ACC112 (cell line): ENCODE results near the gene MAP3K2.

ENCODE experiments used
- H2AFZ ChIP-seq: fragments of 200-600 bp; sonication (generic); one replicate; pipeline ENCODE4 v1.6.0; 2017; ENCODE audit warnings: antibody characterized with exemption, low read length; ENCODE audit not compliant: unreplicated experiment
- H3K27ac ChIP-seq: fragments of 200-600 bp; sonication (generic); 2 replicates; pipeline ENCODE4 v1.5.1; 2014; ENCODE audit warnings: low read depth, mild to moderate bottlenecking, antibody characterized with exemption, low read length, moderate library complexity
- H3K27me3 ChIP-seq: fragments of 200-600 bp; sonication (generic); 2 replicates; pipeline ENCODE4 v1.6.1; 2014; ENCODE audit warnings: mild to moderate bottlenecking, antibody characterized with exemption, low read length, moderate library complexity, mixed read lengths; ENCODE audit not compliant: insufficient read depth
- H3K36me3 ChIP-seq: fragments of 200-600 bp; sonication (generic); 2 replicates; pipeline ENCODE4 v1.6.1; 2016; ENCODE audit warnings: mild to moderate bottlenecking, antibody characterized with exemption, low read length, moderate library complexity, mixed read lengths; ENCODE audit not compliant: insufficient read depth
- H3K4me1 ChIP-seq: fragments of 200-600 bp; sonication (generic); one replicate; pipeline ENCODE4 v1.6.1; 2016; ENCODE audit warnings: low read length, mixed read lengths; ENCODE audit not compliant: insufficient read depth, unreplicated experiment, control insufficient read depth
- H3K4me3 ChIP-seq: fragments of 200-600 bp; sonication (generic); 2 replicates; pipeline ENCODE4 v1.5.1; 2014; ENCODE audit warnings: mild to moderate bottlenecking, low read depth, low read length
- H3K79me2 ChIP-seq: fragments of 200-600 bp; sonication (generic); one replicate; pipeline ENCODE4 v1.6.0; 2016; ENCODE audit warnings: low read length; ENCODE audit not compliant: control insufficient read depth, unreplicated experiment, insufficient read depth

MAP3K2 gene

DNA sequence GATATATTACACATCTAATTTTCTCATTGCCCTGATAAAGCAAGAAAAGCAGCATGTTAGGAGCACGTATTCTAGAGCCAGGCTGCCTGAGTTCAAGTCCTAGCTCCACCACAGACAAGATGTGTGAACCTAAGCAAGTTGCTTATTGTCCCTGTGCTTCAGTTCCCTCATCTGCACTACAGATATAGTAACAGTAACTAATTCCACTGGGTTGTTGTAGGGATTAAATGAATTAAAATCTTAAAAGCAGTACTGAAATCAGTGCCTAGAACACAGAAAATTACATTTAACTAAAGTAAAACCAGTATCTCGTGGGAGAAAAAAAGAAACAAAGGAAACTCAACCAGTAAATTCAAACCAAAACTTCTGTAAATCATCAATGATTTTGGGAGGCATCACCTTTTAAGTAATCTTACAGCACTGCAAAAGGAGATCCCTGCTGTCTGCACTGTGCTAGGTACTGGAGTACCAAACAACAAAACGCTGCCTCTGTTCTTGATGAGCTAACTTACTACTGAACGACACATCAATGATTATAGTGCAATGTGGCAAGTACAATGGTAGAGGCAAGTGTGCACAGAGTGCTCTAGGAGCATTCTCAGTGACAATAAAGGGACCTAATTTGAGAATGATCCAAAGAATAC, 7.9 kb downstream of the MAP3K2 start:
- no peaks in the 10 kb centered on the region for H3K27me3 ChIP-seq
- no peak overlapping the region for H3K4me3 ChIP-seq
- peaks cover 6% of the 10 kb centered on the region for H3K36me3 ChIP-seq
- peaks cover 17% of the 10 kb centered on the region for H3K4me1 ChIP-seq
- peaks cover 90% of the 10 kb centered on the region for H3K79me2 ChIP-seq
- H2AFZ ChIP-seq, result no peak overlapping the region
- H3K27ac ChIP-seq, result no peak overlapping the region

DNA sequence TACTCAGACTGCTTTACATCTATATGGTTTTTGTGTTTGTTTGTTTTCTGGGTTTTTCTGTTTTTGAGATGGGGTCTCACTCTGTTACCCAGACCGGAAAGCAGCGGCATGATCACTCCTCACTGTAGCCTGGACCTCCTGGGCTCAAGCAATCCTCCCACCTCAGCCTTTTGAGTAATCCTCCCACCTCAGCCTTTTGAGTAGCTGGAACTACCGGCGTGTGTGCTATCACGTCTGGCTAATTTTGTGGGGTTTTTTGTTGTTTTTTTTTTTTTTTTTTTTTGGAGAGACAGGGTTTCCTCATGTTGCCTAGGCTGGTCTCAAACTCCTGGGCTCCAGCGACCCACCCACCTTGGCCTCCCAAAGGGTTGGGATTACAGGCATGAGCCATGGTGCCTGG, 9.1 kb downstream of the MAP3K2 start:
- Histone ChIP-seq H3K4me1 (peaks cover 10% of the 10 kb centered on the region), H3K36me3 (peaks cover 6% of the 10 kb centered on the region), H3K4me3 (no peak overlapping the region), H3K27me3 (no peaks in the 10 kb centered on the region), H3K79me2 (peaks cover 92% of the 10 kb centered on the region), H3K27ac (no peak overlapping the region), H2AFZ (no peak overlapping the region)

DNA sequence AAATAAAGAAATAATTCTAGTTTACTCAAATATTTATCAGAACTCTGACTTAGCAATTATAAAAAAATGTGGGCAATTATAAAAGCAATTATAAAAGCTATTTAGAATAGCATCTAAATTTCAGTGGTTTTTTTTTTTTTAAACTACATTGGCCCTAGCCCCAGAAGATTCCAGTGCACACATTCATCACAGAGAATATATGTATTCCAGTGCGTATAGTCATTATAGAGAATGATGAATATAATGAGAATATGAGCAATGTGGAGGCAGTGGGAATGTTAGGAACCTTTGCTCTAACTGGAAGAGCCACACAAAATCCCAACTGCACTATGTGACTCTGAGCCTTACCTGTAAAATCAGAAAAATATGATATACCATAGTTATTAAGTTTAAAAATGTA, 10.5 kb downstream of the MAP3K2 start:
- H3K79me2 ChIP-seq, result peaks cover 91% of the 10 kb centered on the region
- peaks cover 10% of the 10 kb centered on the region for H3K4me1 ChIP-seq
- no peak overlapping the region for H3K4me3 ChIP-seq
- no peak overlapping the region for H3K27ac ChIP-seq
- H2AFZ ChIP-seq, result no peak overlapping the region
- no peaks in the 10 kb centered on the region for H3K27me3 ChIP-seq
- peaks cover 6% of the 10 kb centered on the region for H3K36me3 ChIP-seq

DNA sequence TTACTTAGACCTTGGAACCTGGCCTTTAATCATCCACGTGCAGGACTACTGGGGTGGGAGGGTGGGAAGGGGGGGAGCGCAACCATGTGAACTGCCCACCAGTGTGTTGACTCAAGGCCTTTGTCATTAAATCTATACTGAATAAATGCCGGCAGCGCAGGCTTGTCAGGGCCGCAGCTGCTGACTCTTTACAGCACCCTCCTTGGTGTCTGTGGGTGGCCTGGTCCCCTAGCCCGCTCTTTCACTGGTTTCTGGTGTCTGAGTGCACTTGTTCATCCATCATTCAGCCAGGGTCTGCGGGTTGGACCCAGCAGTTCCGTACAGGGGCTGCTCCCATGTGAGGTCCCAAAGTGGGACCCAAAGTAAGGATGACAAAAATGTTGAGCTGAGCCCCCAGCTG, 11.5 kb downstream of the MAP3K2 start:
- H3K4me3 ChIP-seq, result no peak overlapping the region
- peaks cover 6% of the 10 kb centered on the region for H3K36me3 ChIP-seq
- H3K27ac ChIP-seq, result no peak overlapping the region
- peaks cover 91% of the 10 kb centered on the region for H3K79me2 ChIP-seq
- H3K27me3 ChIP-seq, result no peaks in the 10 kb centered on the region
- H2AFZ ChIP-seq, result no peak overlapping the region
- H3K4me1 ChIP-seq, result peaks cover under 1% of the 10 kb centered on the region

DNA sequence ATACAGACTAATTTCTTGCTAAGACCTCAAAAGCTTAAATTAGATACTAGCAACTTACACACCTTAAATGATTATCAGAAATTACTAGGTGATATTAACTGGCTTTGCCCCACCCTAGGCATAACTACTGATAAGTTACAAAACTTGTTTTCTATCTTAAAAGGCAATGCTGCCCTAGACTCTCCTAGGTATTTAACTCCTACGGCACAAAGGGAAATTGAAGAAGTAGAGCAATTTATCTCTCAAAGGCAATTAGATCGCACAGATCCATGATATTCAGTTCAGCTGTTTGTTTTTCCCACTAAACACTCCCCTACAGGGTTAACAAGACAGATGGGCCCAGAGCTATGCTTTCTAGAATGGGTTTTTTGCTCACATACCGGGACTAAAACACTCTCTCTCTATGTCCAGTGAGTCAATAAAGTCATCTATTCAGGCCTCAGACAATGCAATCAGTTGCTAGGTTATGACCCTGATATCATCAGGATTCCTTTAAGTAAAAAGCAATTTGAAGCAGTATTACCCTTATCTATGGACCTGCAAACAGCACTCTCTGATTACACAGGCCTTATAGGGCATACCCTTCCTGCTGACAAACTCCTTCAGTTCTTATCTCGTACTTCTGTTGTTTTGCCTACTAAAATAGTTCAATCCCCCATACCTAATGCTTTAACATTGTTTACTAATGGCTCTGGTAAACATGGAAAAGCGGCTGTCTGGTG, 14.3 kb downstream of the MAP3K2 start:
- H3K27ac ChIP-seq, result no peak overlapping the region
- H3K27me3 ChIP-seq, result no peaks in the 10 kb centered on the region
- H2AFZ ChIP-seq, result no peak overlapping the region
- H3K4me1 ChIP-seq, result no peaks in the 10 kb centered on the region
- peaks cover 89% of the 10 kb centered on the region for H3K79me2 ChIP-seq
- peaks cover 6% of the 10 kb centered on the region for H3K36me3 ChIP-seq
- no peak overlapping the region for H3K4me3 ChIP-seq

DNA sequence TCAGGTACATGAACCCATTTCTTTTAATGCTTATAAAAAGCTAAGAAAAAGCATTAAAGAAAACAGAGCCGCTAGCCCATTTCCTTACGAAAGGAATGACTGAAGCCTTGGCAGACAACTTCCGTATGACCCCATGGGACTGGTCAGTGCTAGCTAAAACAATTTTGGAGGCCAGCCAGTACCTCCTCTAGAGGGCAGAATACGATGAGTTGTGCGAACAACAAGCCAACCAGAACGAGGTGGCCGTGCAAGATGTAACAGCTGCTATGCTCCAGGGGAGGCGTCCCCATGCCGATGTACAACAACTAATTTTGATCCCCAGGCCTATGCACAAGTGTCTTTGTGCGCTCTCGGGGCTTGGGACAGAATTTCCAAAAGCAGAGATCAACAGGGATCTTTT, 16.7 kb downstream of the MAP3K2 start:
- Histone ChIP-seq H3K4me1 (no peaks in the 10 kb centered on the region), H3K27me3 (no peaks in the 10 kb centered on the region), H3K79me2 (peaks cover 79% of the 10 kb centered on the region), H3K36me3 (no peaks in the 10 kb centered on the region), H2AFZ (no peak overlapping the region), H3K27ac (peak overlapping the region; percentile 26; the same call in 1 of the 2 replicates), H3K4me3 (no peak overlapping the region)

DNA sequence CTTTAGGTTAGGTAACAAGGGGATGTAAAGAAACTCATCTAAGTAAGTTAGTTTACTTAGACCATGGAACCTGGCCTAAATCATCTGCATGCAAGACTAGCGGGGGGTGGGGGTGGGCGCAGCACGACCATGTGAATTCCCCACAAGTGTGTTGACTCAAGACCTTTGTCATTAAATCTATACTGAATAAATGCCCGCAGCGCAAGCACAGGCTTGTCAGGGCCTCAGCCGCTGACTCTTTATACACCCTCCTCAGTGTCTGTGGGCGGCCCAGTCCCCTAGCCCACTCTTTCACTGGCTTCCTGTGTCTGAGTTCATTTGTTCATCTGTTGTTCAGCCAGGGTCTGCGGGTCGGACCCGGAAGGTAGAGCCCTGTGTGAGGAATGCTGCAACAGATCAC, 17.8 kb downstream of the MAP3K2 start:
- H3K4me3 ChIP-seq, result no peak overlapping the region

DNA sequence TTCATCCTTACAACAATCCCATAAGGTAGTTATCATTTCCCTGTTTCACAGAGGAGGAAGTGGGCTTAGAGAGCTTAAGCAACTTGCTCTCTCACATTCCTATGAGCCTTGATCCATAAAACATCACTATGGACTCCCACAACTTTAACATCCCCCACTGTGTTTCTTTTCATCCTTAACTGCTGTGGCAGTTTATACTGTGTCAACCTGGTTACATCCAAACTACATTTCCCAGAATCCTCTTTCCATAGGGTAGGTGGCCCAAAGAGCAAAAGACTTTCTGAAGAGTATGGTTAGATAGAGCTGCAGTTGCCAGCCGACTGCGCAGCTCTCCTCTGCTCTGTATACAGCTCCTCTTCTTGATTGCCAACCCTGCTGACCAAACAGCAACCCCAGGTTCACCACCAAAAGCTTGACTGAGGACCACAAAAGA, 22.5 kb downstream of the MAP3K2 start:
- H3K27me3 ChIP-seq, result no peaks in the 10 kb centered on the region
- H3K79me2 ChIP-seq, result peaks cover 79% of the 10 kb centered on the region
- no peak overlapping the region for H2AFZ ChIP-seq

More for the DNA sequence above, 17.8 kb downstream of the MAP3K2 start:
- H3K79me2 ChIP-seq, result peaks cover 82% of the 10 kb centered on the region
- no peaks in the 10 kb centered on the region for H3K27me3 ChIP-seq
- no peaks in the 10 kb centered on the region for H3K4me1 ChIP-seq
- H3K36me3 ChIP-seq, result no peaks in the 10 kb centered on the region
- no peak overlapping the region for H2AFZ ChIP-seq
- no peak overlapping the region for H3K27ac ChIP-seq

DNA sequence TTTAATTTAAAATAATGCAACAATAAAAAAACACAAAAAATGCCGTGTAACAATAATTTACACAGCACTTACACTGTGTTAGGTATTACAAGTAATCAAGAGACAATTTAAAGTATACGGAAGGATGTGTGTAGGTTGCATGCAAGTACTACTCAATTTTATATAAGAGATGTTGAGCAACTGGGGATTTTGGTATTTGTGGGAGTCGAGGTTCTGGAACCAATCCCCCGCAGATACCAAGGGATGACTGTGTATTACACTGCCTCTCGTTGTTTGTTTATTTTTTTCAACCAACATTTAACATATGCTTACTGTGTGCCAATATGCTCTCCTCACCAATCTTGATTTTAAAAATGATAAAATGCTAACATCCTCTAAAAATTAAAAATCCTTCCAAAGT, 24.8 kb downstream of the MAP3K2 start:
- Histone ChIP-seq H2AFZ (no peak overlapping the region), H3K36me3 (no peaks in the 10 kb centered on the region), H3K4me1 (peaks cover 22% of the 10 kb centered on the region), H3K27me3 (no peaks in the 10 kb centered on the region), H3K79me2 (peaks cover 84% of the 10 kb centered on the region), H3K4me3 (no peak overlapping the region), H3K27ac (no peak overlapping the region)

More for the DNA sequence above, 22.5 kb downstream of the MAP3K2 start:
- Histone ChIP-seq H3K36me3 (no peaks in the 10 kb centered on the region), H3K4me1 (peaks cover 22% of the 10 kb centered on the region), H3K4me3 (no peak overlapping the region), H3K27ac (no peak overlapping the region)

DNA sequence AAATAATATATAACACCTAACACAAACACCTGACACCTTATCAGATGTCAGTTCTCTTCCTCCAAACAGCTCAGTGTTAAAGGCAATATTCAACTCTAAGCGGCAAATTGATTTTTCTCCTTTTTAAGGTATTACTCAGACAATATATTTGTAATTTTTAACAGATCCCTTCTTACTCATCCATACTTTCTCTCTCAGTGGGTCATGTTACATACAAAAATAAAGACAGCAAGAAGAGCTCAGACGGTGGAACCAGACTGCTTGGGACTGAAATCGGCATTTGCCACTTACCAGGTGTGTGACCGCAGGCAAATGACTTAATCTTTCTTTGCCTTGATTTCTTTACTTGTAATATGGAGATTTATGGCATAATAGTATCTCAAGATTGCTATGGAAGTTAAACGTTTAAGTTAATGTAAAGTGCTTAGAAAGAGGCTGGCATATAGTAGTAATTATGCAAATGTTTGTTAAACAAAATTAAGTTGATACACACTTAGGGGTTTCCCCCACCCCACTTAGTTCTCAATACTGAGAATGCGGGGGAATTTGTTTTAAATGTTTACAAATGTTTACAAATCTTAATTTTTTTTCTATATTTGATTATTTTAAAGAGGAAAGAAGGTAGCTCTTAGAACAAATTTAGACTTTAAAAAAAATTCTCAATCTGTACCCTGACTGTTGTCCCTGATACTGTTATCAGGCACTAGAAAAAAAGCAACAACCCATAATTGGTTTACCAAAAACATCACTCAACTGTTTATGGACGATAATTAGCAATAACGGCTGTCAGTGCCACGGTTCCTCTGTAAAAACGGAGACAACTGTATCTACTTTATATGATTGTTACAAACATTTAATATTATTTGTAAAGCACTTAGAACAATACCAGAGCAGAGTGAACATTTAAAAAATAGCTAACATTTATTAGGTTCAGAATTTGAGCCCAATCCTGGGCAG, 25.6 kb downstream of the MAP3K2 start:
- Histone ChIP-seq H3K27ac (no peak overlapping the region), H3K4me1 (peaks cover 22% of the 10 kb centered on the region), H3K36me3 (no peaks in the 10 kb centered on the region), H3K79me2 (peaks cover 87% of the 10 kb centered on the region), H3K4me3 (no peak overlapping the region), H3K27me3 (no peaks in the 10 kb centered on the region), H2AFZ (no peak overlapping the region)
